GM18517 (cell line): ENCODE data around the gene COLEC12.
"Not testable (repeated sequence)": the region's sequence is repeated elsewhere in the genome, so short reads cannot be mapped to it uniquely, and the experiment has no call there.

Source experiments
- ATAC-seq: cut with Tn5 transposase; IDR thresholded peaks from one replicate; pipeline ENCODE4 v1.9.1; 2021; ENCODE audit warnings: mild to moderate bottlenecking, moderate library complexity; ENCODE audit not compliant: unreplicated experiment

COLEC12 gene

DNA sequence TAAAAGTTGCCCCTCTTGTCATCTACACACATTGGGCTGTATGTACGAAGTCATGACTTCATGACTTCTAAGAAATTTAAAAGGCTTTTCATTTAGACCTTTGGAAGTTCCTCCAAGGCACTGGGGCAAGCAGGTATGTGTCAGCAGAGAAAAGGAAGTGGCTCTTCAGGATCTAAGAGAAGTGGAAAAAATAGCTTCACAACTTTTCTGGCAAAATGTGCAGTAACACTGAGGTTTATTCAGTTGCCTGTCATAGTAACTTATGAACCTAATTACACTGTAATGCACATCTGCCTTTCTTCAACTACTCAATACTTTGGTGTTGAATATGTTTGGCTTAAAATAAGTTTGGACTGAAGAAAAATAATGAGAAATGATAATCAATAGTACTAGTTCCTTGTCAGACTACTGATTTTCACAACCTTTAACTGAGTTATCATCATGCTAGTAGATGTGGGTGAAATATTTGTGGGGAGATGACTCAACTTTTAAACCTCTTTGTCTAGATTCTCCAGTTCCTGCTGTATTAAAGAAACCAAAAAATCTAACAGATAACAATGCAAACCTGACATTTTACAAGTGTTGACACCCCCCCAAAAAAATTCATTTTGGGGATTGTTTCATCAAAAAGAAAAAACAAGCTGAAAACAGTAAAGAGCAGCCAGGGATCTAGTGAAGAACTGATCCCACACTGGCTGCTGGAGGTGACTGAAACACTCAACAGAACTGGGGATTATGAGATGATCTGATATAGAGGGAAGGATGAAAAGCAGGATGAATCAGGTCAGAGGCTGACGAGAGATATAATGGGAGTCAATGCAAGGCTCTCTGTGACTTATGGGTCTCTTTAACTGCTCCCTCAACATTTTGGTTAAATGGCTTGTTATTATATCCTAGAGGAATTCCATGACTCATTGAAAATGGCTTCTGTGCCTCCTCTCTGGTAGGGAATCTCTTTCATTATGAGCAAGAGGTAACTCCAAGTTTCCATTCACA is 84.6 kb downstream of the COLEC12 start:
- ATAC-seq: no peak

DNA sequence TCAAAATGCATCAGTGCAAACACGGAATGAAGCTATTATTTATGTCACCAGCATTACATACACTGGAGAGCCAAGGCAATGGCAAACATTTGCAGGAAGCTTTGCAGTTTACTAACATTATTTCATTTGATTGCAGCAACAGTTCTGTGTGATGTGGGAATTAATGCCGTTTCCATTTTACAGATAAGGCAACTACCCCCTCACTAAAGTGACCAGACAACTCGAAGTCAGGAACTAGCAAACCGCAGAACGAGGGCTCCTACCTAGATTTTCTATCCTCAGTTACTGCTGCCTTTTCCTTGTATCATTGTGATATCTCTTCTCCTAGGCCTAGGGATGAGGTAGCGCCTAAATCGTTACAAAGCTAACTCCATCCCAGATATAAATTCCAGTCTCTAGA is 85.5 kb downstream of the COLEC12 start:
- no peak for ATAC-seq

DNA sequence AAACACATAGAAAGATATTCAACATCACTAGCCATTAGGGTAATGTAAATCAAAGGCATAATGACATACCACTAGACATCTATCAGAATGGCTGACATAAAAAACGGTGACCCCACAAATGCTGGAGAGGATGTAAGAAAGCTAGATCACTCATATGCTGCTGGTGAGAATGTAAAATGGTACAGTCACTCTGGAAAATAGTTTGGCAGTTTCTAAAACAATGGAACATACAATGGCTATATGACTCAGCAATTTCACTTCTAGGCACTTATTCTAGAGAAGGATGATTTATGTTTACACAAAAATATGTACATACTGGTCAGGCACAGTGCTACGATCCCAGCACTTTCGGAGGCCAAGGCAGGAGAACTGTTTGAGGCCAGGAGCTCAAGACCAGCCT is 87.3 kb downstream of the COLEC12 start:
- ATAC-seq: no peak

DNA sequence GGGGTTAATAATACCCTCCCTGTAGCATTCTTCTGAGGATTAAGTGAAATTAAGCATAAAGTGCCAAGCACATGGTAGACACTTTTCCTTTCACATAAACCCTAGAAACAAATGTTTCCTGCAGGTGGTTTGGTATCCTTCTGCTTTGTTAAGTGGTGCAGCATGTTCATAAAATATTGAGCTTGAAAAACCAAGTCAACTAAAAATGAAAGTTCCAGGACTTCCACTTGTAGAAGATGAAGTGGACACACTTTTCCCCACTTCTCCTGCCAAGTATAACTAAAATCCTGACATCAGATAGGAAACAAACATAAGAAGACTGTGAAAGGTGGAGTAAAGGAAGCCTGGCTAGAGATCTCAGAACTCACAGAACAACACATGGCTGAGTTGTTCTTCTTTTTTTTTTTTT is 90.5 kb downstream of the COLEC12 start:
- ATAC-seq: no peak

DNA sequence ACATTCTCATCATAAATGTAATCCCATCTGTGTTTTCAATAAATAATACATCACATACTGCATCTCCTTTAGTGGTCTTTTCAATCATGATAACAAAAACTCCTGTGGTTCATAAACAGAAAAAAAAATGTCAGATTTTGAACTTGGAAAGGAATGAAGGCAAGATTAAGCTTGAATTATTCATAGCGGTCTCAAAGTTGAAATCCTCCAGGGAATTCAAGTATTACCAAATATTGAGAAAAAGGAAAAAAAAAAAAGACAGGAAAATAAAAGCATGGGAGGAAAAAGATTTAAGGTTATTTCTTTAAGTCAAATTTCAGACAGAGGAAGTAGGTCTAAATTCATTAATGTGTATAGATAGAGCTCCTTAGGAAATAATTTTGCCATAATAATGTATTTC is 92.1 kb downstream of the COLEC12 start:
- ATAC-seq: no peak

DNA sequence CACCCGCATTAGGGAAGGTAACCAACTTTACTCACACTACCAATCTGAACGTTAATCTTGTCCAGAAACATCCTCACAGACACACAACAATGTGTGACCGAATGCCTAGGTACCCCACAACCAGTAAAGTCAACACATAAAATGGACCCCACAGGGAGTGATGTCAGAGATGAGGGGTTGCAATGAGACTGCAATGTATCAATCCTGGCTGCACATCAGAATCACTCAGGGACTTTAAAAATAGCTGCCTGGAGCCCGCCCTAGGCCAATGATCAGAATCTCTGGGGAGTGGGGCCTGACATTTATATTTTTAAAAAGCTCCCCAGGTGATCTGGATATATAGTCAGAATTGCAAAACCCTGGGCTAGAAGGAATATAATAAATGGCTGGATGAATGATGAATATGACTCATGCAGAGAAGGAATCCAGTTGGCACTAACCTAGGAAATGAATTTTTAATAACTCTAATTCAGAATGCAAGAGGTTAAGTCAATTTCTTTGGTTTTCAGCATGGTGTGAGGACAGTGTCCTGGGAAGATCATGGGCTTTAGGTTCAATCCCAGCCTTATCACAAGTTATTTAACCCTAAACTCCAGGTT is 92.8 kb downstream of the COLEC12 start:
- ATAC-seq: no peak

DNA sequence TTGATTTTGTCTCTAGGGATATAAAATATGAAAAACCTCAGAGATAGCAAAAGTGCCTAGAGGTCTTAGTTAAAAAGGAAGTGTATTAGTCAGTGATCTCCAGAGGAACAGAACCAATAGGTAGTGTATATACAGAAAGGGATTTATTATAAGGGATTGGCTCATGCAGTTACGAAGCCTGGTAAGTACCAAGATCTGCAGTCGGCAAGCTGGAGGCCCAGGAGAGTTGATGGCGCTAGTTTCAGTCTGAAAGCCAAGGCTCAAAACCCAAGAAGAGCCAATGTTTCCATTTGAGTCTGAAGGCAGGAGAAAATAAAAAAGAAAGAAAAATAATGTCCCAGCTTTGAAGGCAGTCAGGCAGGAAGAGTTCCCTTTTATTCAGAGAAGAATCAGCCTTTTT is 93.3 kb downstream of the COLEC12 start:
- no peak for ATAC-seq

DNA sequence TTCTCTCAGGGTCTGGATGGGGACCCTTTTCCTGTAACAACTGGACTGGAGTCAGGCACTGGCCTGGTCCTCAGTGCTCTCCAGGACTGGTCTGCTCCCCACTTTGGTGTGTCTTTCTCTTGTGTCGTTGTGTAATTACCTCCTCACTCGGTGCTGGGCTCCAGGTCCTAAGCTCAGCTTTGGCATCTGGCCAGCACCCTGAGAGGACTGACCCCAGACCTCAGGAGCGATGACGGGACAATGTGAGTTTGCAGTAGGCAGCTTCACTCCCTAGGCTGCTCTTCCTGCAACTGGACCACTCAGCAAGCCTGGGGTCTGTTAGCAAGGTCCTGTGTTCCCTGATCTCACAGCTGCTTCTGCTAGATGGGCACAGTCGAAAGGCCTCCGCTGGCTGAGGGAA is 93.8 kb downstream of the COLEC12 start:
- no peak for ATAC-seq

DNA sequence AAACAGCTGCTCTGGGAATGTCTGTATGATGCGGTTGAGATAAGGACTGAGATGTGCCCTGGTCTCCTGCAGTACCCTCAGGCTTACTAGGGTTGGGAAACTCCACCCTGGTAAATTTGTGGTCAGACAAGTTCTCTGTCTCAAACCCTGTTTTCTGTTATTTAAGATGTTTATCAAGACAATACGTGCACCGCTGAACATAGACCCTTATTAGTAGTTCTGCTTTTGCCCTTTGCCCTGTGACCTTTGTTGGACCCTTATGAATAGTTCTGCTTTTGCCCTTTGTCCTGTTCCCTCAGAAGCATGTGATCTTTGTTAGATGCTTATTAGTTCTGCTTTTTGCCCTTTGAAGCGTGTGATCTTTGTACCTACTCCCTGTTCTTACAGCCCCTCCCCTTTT is 95.5 kb downstream of the COLEC12 start:
- not testable (repeated sequence) for ATAC-seq

DNA sequence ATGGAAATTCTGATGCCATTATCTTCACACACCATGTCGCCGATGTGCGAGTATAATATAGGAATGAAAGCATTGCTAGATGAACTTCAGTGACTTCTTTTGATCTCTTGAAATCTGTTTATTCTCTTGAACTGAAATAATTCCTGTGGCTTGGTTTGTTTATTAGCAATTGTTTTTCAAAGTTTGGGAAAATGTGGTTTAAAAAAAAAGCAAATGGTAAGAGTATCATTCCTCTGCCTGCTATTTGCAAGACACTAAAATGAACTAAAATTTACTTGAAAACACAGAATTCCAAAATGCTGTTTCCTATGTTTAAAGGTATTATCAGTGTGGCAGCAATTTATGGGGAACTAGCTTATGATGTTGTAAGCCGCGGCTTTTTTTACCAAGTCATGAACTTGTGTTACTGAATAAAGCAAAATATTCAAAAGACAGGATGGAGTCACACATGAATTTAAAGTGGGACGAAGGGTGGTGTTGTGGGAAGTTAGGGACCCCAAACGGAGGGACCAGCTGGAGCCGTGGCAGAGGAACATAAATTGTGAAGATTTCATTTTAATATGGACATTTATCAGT is 96.4 kb downstream of the COLEC12 start:
- ATAC-seq: no peak

DNA sequence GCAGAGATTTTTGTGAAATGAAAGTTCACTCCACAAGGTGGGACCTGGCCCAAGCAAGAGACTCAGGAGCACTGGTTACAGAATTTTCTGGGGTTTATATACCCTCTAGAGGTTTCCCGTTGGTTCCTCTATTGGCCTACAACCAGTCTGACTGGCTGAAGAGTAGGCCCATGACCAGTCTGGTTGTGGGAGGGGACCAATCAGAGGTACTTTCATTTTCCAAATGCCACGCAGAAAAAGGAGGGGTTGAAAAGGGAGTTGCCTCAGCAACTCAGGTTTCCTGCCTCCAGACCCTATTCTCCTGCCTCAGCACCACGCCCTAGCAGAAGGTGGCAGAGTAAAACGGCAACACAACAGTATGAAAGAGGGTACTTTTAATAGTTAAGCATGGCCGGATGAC is 98.4 kb downstream of the COLEC12 start:
- ATAC-seq: no peak

DNA sequence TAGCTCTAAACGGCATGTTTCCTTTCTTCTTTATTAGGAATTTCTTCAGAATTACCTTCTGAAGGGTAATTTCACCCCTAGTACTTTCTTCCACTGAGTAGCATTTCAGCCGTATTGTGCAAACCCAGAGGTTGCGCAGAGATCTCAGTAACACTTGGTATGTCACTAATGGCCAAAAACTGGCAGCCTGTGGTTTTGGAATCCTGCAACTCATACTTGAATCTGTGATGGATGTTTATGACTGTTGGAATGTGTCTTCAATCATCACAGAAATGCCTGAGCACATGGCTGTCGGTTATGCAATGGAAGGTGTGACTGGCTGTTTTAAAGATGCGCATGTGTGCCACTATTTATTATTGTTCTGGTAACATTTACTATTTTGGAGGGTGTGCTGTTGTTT is 100.0 kb downstream of the COLEC12 start:
- ATAC-seq: no peak

DNA sequence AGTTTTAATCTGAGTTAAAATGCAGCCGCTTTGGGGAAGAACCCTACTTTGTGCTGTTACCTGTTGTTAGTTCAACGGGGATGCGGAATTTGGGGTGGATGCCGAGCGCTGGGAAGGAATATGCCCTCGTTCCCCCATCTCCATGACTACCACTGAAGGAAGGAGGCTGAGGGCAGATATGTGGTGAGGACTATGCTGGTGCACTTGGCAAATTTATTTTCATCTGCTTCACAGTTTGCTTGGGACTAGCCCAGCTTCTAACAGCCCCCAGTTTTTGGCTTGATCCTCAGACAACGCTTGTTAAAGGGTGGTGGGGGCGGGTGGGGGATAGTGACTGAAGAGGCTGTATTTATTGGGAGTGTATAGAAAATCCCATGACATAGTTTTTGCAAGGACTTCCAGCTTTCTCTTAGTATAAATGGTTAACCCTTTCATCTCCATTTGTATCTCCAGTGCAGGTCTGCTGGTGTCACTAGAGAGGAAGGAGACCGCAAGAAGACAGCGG is 100.8 kb downstream of the COLEC12 start:
- no peak for ATAC-seq

DNA sequence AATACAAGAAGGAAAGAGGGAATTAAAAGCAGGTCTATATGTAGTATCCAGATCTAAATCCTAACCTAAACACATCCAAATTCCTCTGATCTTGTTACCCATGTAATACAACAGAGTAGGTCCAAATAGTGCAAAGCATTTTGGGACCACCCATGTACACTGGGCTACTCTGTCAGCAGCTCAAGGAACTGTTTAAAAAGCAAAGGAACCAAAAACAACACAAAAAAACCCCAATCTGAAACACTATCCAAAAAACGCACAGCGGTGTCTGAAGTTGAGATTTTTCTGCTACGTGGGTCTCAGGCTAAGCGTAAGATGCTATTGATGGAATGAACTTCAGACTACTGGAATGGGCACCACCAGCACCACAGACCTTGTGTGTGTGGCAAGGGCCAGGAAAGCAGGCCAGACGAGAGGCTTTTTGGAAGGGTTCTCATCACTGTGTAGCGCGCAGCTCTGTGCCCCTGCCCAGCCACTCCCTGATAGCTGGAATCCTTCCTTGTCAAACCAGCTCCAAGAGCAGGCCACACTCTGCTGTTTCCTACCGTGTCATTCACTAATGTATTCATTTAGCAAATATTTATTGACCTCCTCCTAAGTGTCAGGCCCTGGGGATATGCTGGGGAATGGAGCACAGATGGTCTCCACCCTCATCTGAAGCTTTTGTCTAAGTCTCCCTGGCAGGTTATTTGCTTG is 101.4 kb downstream of the COLEC12 start:
- no peak for ATAC-seq

DNA sequence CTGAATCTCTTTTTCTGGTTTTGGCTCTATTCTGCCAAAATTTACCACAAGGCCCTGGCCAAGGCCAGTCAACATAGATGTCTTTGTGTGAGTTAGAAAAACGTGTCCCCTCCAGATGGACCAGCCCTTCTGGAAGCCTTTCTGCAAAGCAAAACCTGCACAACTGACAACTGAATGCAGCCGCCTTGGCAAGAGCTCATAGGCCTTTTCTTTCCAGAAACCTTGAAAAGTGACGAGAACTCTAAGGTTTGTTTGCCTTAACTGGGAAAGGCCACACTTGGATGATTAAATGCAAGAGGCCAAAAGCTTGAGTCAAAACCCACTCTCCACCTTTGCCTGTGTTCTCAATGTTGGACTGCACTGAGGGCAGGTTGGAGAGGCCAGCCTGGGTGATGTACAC is 103.9 kb downstream of the COLEC12 start:
- ATAC-seq: no peak

DNA sequence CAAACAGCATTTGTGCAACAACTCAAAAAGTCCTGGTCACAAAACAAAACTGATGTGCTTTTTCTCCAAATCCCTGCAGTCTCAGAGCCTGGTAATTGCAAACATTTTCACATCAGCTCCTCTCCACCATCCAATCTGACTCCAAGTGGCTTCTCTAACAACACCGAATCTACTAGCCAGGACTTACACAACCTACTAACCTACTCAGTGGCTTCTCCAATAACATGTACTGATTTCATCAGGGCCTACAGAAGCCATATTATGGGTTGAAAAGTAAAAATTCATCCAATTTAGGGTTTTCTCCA is 104.3 kb downstream of the COLEC12 start:
- no peak for ATAC-seq

DNA sequence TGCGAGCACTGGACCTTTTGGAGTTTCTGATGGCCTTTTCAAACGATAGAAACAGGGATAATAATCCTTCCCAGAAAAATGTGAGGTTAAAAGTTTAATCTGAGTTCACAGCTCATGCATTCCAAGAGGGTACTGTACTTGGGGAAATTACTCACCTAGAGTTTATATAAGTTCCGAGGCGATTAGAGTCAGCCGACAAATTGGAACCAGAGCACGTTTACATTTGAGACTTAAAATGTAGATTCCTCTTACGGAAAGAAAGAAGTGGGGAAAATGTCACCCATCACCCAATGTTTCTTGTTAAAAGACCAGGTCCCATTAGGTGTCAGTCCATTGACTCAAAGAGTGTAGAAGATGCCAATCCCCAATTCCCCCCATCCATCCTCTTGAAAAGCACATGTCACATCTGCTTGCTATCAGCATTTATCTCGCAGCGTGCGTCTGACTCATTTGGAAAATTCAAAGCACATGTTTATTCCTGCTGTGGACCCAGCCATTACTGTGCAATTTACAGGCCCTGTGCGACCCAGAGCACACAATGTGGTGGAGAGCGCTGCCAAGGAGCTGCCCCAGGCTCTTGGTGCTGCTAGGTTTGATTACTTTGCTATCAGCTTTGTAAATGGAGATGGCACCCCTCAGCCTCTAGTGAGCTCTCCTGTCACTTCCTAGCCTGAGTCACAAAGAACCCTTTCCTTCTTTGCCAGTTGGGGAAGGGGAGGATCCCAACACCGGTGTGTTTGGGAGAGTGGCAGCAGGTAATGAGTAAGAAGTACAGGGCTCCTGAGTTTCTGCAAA is 104.8 kb downstream of the COLEC12 start:
- ATAC-seq: no peak

DNA sequence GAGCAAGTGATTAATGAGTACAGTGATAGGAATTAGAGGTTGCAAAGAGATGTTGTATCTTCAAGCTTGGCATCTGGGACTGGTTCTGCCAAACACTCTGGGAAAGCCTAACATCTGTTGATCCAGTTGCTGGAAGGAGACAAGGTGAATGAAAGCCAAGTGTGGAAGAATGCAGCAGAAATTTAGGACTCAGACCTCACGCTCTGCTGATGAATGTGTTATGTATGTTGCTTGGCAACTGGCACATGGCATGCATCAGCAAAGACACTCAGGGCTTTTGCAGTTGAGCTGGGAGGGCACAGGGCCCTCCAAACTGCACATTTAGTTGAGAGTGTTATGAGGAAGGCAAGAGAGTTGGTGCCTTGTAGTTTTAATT is 105.5 kb downstream of the COLEC12 start:
- ATAC-seq: no peak

DNA sequence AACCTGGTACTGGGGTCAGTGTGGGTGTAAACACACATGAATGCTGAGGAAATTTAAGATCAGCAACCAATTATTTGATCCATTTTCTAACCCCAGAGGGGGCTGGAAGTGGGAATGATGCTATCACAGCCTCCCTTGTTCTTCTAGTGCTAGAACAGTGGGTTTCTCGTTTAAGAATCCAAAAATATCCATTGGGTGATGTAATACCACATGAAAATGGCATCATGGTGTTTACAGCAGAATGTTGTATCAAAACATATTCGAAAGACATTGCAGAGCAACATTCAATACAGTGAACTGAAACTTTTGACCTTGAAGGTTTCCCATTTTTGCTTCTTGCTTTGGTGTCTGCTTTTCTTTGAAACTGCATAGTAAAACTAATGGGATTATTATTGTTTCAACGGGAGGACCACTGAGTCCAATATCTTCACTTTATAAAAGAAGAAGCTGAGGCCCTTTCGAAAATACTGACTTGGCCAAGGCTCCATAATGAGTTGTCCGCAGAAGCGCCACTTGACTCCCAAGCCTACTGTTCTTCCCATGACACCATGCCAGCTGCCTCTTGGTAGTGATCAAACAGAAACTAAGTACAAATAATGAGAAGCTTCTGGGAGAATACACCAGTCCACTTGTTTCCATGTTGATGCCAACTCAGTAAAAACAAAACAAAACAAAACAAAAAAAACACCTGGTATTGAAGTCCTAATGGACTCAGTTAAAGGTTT is 106.1 kb downstream of the COLEC12 start:
- ATAC-seq: no peak

DNA sequence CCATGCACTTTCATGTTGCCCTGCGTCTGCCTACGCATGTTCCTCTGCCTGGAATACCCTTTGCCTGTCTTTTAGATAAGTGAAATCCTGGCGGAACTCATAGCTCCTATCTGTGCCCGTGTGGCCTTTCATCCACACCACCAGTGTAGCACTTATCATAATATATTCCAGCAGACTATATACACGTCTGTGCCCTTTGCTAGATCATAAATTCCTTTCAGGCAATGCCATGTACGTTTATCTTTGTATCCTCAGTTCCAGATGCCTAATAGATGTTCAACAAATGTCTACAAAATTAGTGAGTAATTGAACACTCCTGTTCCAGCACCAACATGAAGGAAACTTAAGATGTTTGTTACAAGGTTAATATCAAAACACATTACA is 106.9 kb downstream of the COLEC12 start:
- ATAC-seq: no peak
